Measurements from ENCODE around the gene RNF145.

Gene RNF145

GRCh38 chr5:159198063-159199036 lies 11.0 kb downstream of the RNF145 start:
- DNase-seq, result no peak

GRCh38 chr5:159195775-159196174 lies 13.6 kb downstream of the RNF145 start:
- no peak for DNase-seq

- no peak for DNase-seq
Measured at GRCh38 chr5:159190170-159190569, 19.2 kb downstream of the RNF145 start.

- no peak for DNase-seq
Measured at GRCh38 chr5:159189310-159189709, 20.0 kb downstream of the RNF145 start.

- no peak for DNase-seq
Measured at GRCh38 chr5:159187719-159188118, 21.6 kb downstream of the RNF145 start.

GRCh38 chr5:159186319-159186718 lies 23.0 kb downstream of the RNF145 start:
- DNase-seq, result no peak

GRCh38 chr5:159185773-159186172 lies 23.6 kb downstream of the RNF145 start:
- no peak for DNase-seq

- peak; percentile 7 for DNase-seq
Measured at GRCh38 chr5:159184858-159185381, 24.4 kb downstream of the RNF145 start.

GRCh38 chr5:159184236-159184635 lies 25.1 kb downstream of the RNF145 start:
- DNase-seq, result no peak

GRCh38 chr5:159183247-159183646 lies 26.1 kb downstream of the RNF145 start:
- no peak for DNase-seq

- no peak for DNase-seq
Measured at GRCh38 chr5:159182691-159183090, 26.7 kb downstream of the RNF145 start.

- no peak for DNase-seq
Measured at GRCh38 chr5:159181651-159182050, 27.7 kb downstream of the RNF145 start.

- DNase-seq, result no peak
Measured at GRCh38 chr5:159181152-159181551, 28.2 kb downstream of the RNF145 start.

- no peak for DNase-seq
Measured at GRCh38 chr5:159179529-159180305, 29.6 kb downstream of the RNF145 start.

GRCh38 chr5:159178978-159179377 lies 30.4 kb downstream of the RNF145 start:
- no peak for DNase-seq

GRCh38 chr5:159175547-159175946 lies 33.8 kb downstream of the RNF145 start:
- DNase-seq, result no peak

- no peak for DNase-seq
Measured at GRCh38 chr5:159174511-159175168, 34.7 kb downstream of the RNF145 start.

GRCh38 chr5:159171274-159171673 lies 38.1 kb downstream of the RNF145 start:
- DNase-seq, result no peak

GRCh38 chr5:159170021-159170420 lies 39.3 kb downstream of the RNF145 start:
- no peak for DNase-seq

GRCh38 chr5:159166416-159166815 lies 42.9 kb downstream of the RNF145 start:
- DNase-seq, result no peak

- no peak for DNase-seq
Measured at GRCh38 chr5:159163701-159164046, 45.7 kb downstream of the RNF145 start.

GRCh38 chr5:159163027-159163700 lies 46.2 kb downstream of the RNF145 start:
- no peak for DNase-seq
